ENCODE results near the gene CAMK1G. TPM values are rescaled to one million over a fixed set of nuclear protein-coding genes. Genes with fewer than 3 reads are reported as not detected.

CAMK1G gene
- total and polyA plus RNA-seq, 10 of the 15 experiments (the other 5 are each of a cell fraction or from before 2014, with no cell fraction given), result 0.18 to 0.20 TPM; not detected in 8

GRCh38 chr1:209628618-209629299 lies 45.2 kb downstream of the CAMK1G start (continued):
- TF ChIP-seq, protein P1, sequence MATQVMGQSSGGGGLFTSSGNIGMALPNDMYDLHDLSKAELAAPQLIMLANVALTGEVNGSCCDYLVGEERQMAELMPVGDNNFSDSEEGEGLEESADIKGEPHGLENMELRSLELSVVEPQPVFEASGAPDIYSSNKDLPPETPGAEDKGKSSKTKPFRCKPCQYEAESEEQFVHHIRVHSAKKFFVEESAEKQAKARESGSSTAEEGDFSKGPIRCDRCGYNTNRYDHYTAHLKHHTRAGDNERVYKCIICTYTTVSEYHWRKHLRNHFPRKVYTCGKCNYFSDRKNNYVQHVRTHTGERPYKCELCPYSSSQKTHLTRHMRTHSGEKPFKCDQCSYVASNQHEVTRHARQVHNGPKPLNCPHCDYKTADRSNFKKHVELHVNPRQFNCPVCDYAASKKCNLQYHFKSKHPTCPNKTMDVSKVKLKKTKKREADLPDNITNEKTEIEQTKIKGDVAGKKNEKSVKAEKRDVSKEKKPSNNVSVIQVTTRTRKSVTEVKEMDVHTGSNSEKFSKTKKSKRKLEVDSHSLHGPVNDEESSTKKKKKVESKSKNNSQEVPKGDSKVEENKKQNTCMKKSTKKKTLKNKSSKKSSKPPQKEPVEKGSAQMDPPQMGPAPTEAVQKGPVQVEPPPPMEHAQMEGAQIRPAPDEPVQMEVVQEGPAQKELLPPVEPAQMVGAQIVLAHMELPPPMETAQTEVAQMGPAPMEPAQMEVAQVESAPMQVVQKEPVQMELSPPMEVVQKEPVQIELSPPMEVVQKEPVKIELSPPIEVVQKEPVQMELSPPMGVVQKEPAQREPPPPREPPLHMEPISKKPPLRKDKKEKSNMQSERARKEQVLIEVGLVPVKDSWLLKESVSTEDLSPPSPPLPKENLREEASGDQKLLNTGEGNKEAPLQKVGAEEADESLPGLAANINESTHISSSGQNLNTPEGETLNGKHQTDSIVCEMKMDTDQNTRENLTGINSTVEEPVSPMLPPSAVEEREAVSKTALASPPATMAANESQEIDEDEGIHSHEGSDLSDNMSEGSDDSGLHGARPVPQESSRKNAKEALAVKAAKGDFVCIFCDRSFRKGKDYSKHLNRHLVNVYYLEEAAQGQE (IDR thresholded peaks at IDR 0.05; ENCODE audit: low read depth, low read length), result no peak
- no peak for TF ChIP-seq NFYA (IDR thresholded peaks at IDR 0.05; ENCODE audit: borderline replicate concordance, low read depth, low read length)
- TF ChIP-seq KLF5 (IDR thresholded peaks at IDR 0.05; ENCODE audit: partially characterized antibody), result no peak
- no peak for TF ChIP-seq NR2F1 (conservative IDR thresholded peaks at IDR 0.05)
- no peak for TF ChIP-seq PAX8 (IDR thresholded peaks at IDR 0.05)

DNA sequence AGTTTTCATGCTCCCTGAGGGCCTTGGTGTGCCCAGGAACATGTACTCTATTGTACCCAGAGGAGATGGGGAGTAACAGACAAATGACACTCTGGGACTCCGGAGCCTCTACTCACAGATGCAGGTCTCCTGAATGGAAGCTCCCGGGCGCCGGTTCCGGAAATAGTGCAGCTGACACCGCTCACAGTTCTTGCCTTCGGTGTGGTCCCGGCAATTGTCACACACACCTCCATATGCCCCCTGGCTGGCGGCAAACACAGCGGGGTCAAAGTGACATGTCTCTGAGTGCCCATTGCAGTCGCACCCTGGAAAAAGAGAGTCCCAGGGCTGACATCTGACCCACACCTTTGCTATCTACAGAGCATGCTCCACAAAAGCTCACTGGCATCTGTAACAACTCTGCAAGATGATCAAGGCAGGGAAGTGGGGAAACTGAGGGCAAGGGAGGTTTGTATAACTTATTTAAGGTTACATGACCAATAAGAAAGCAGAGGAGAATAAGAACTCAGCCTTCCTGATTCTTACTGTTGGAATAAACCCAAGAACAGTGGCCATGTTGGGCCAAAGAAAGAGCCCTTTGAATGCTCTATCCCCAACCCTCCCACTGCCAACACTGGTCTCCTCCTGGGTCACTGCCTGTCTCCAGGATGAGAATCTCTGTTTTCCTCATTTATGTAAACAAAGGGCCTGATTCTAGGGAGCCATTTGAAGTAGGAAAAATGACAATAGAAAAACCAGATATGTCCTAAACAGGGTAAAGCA lies 46.3 kb downstream of the CAMK1G start:
- ATAC-seq (no peak), FAIRE-seq (no peak), DNase-seq (ENCODE audit: low read depth, low spot score) (no peak)
- Histone ChIP-seq H3K4me2 (ENCODE audit: control insufficient read depth, insufficient read depth) (no peak overlapping the region), H3K27me3 (replicated peaks in 1 of 2; ENCODE audit: control insufficient read depth in 2 of 2, insufficient read depth in 2 of 2, low read length in 1 of 2) (no peaks in the 10 kb centered on the region), H3K9me3 (replicated peaks; ENCODE audit: control insufficient read depth, insufficient read depth, low read length) (no peaks in the 10 kb centered on the region), H3K36me3 (ENCODE audit: control insufficient read depth in 2 of 2, insufficient read depth in 2 of 2, low read length in 1 of 2) (no peaks in the 10 kb centered on the region), H3K4me3 (no peak overlapping the region), H3K27ac (ENCODE audit: control insufficient read depth, insufficient read depth) (no peak overlapping the region), H4K20me1 (ENCODE audit: control insufficient read depth, insufficient read depth) (no peaks in the 10 kb centered on the region), H3K79me2 (ENCODE audit: control insufficient read depth, insufficient read depth, low read length) (no peaks in the 10 kb centered on the region), H2AFZ (ENCODE audit: control insufficient read depth, low read depth, low read length) (no peak overlapping the region), H3K9ac (ENCODE audit: control insufficient read depth, insufficient read depth, low read length) (no peak overlapping the region), H3K4me1 (ENCODE audit: control insufficient read depth, insufficient read depth, low read length) (no peaks in the 10 kb centered on the region)
- ChIA-PET POLR2A (interaction anchor here (0.5 to 1.2 kb wide), 2 partner anchors 22 to 60 kb away, joined by 3 read pairs; no protein-coding TSS in a partner anchor), SMC1A (ENCODE audit: uncharacterized antibody, unreplicated experiment) (interaction anchor here (1.0 to 3.7 kb wide), 14 partner anchors 13 to 119 kb away, joined by 3 to 22 read pairs (median 4); no protein-coding TSS in a partner anchor), RAD21 (ENCODE audit: unreplicated experiment) (interaction anchor here (0.8 to 1.6 kb wide), 4 partner anchors 18 to 63 kb away, joined by 3 to 5 read pairs (median 4); no protein-coding TSS in a partner anchor), CTCF (interaction anchor here (1.1 to 13.9 kb wide), 14 partner anchors 13 to 118 kb away, joined by 3 to 211 read pairs (median 10); partner anchors contain the start of gene LAMB3)
- TF ChIP-seq RFX5 (IDR thresholded peaks at IDR 0.05; ENCODE audit: low read depth, low read length) (no peak), ZBED1 (IDR thresholded peaks at IDR 0.05; ENCODE audit: borderline replicate concordance) (no peak)
- no TSS peak for BruUV-seq (replicated peaks)
- intact Hi-C loops (cut with micrococcal nuclease; ENCODE audit: unreplicated experiment), result loop anchor here (5.0 kb wide), 1 partner anchor 117 kb away; no protein-coding TSS in a partner anchor
- 60% methylated on average over 11 of the region's 11 CpGs for WGBS (ENCODE audit: insufficient coverage, insufficient replicate concordance, low lambda C conversion rate, missing lambda C conversion rate)
- in situ Hi-C loops (cut with MboI), result loop anchor here (10.0 kb wide), 1 partner anchor 55 kb away; no protein-coding TSS in a partner anchor

Data from GM12878 (cell line).